K562 (cell line): ENCODE results near the gene SOBP. TPM values are rescaled to one million over a fixed set of nuclear protein-coding genes. Genes with fewer than 3 reads are reported as not detected.

ENCODE experiments used
- AFF4 ChIP-seq: sonication (generic); formaldehyde crosslinking; IDR thresholded peaks from 2 replicates; pipeline ENCODE4 v1.8.0; 2023; ENCODE audit warnings: mild to moderate bottlenecking, missing genetic modification reagents
- ATF1 ChIP-seq, 2 experiments: fragments of 450-650 bp in 1 of 2; IDR thresholded peaks; 2 replicates each; pipeline ENCODE4 v1.6.1; 2016; ENCODE audit warnings: missing compliant biosample characterization in 1 of 2, missing genetic modification characterization in 1 of 2
- CBX2 ChIP-seq: fragments of 200-600 bp; sonication (generic); IDR thresholded peaks from one replicate; pipeline ENCODE4 v1.6.1; 2012; ENCODE audit warnings: mild to moderate bottlenecking, low read length, inconsistent platforms; ENCODE audit not compliant: insufficient read depth, poor library complexity, severe bottlenecking
- CCAR2 ChIP-seq: fragments of 200-400 bp; formaldehyde crosslinking; IDR thresholded peaks from 2 replicates; pipeline ENCODE4 v1.6.1; 2017; ENCODE audit warnings: mild to moderate bottlenecking, low read depth, low read length
- CSDE1 ChIP-seq, 2 experiments: fragments of 450-650 bp; IDR thresholded peaks; 2 replicates each; pipeline ENCODE4 v1.6.1; 2016; ENCODE audit warnings: mild to moderate bottlenecking in 1 of 2
- CXXC5 ChIP-seq: fragments of 250-450 bp; sonication (Bioruptor Pico); IDR thresholded peaks from 2 replicates; pipeline ENCODE4 v1.8.0; 2022; ENCODE audit warnings: inconsistent platforms, mild to moderate bottlenecking, moderate library complexity
- ELF2 ChIP-seq: fragments of 250-450 bp; sonication (Bioruptor Pico); IDR thresholded peaks from 2 replicates; pipeline ENCODE4 v1.5.0; 2021; ENCODE audit warnings: mild to moderate bottlenecking
- ESRRA ChIP-seq: fragments of 450-650 bp; IDR thresholded peaks from 2 replicates; pipeline ENCODE4 v1.6.1; 2014; ENCODE audit warnings: low read depth, mild to moderate bottlenecking, moderate library complexity, borderline replicate concordance
- HDAC6 ChIP-seq: IDR thresholded peaks from 2 replicates; pipeline ENCODE4 v1.6.1; 2012; ENCODE audit warnings: low read depth, mild to moderate bottlenecking, control low read depth, inconsistent platforms, low read length, moderate library complexity
- ILK ChIP-seq: fragments of 450-650 bp; IDR thresholded peaks from 2 replicates; pipeline ENCODE4 v1.6.1; 2016; ENCODE audit warnings: missing genetic modification characterization, low read depth, mild to moderate bottlenecking, missing compliant biosample characterization, moderate library complexity, borderline replicate concordance
- JUND ChIP-seq, 2 experiments: IDR thresholded peaks; 2 replicates in 1 of 2; 3 replicates in 1 of 2; pipeline ENCODE4 v1.6.1; 2011; ENCODE audit warnings: borderline replicate concordance in 2 of 2, low read depth in 2 of 2, low read length in 2 of 2, improper control_type of control experiment in 1 of 2, missing biosample characterization in 1 of 2, missing genetic modification characterization in 1 of 2, missing genetic modification reagents in 1 of 2
- NRF1 ChIP-seq, 2 experiments: fragments of 450-650 bp; IDR thresholded peaks in 1 of 2; conservative IDR thresholded peaks in 1 of 2; 2 replicates each; pipeline ENCODE4 v1.6.1; 2014; ENCODE audit warnings: mild to moderate bottlenecking in 2 of 2
- RAD21 ChIP-seq, 2 experiments: fragments of 250-450 bp in 1 of 2; fragments of 450-650 bp in 1 of 2; sonication (Bioruptor Pico) in 1 of 2; formaldehyde crosslinking in 1 of 2; IDR thresholded peaks in 1 of 2; conservative IDR thresholded peaks in 1 of 2; 2 replicates each; pipeline versions ENCODE4 v1.4.0 to v1.8.0; 2020 to 2022; ENCODE audit warnings: mild to moderate bottlenecking in 2 of 2, moderate library complexity in 1 of 2
- RBFOX2 ChIP-seq: fragments of 200-400 bp; formaldehyde crosslinking; IDR thresholded peaks from 2 replicates; pipeline ENCODE4 v1.6.1; 2017; ENCODE audit warnings: low read depth, mild to moderate bottlenecking, low read length, moderate library complexity
- SOX6 ChIP-seq: fragments of 450-650 bp; IDR thresholded peaks from 2 replicates; pipeline ENCODE4 v1.6.1; 2014; ENCODE audit warnings: mild to moderate bottlenecking
- TEAD4 ChIP-seq, 2 experiments: sonication (generic) in 1 of 2; formaldehyde crosslinking in 1 of 2; IDR thresholded peaks; 2 replicates each; pipeline versions ENCODE4 v1.6.1 to v1.8.0; 2012 to 2022; ENCODE audit warnings: borderline replicate concordance in 1 of 2, inconsistent platforms in 1 of 2, low read length in 1 of 2, mild to moderate bottlenecking in 1 of 2, missing genetic modification reagents in 1 of 2
- YBX1 ChIP-seq: fragments of 450-650 bp; IDR thresholded peaks from 2 replicates; pipeline ENCODE4 v1.7.1; 2016; ENCODE audit warnings: mild to moderate bottlenecking
- ZMIZ1 ChIP-seq, 2 experiments: fragments of 150-350 bp in 1 of 2; IDR thresholded peaks; 2 replicates each; pipeline ENCODE4 v1.6.1; 2012 to 2016; ENCODE audit warnings: low read depth in 2 of 2, low read length in 2 of 2, mild to moderate bottlenecking in 1 of 2, moderate library complexity in 1 of 2
- ZNF551 ChIP-seq: fragments of 250-450 bp; sonication (Bioruptor Pico); IDR thresholded peaks from 2 replicates; pipeline ENCODE4 v1.5.0; 2021; ENCODE audit warnings: mild to moderate bottlenecking, moderate library complexity
- polyA plus RNA-seq, 8 experiments: library from polyadenylated mRNA; depleted of rRNA in 4 of 8; stranded (reverse) in 5 of 8; unstranded in 3 of 8; fragments of >200 nt; fragmentation: Nextera tagmentation in 2 of 8; fragmentation: Illumina TruSeq in 1 of 8; extraction: Ambion mirVana in 2 of 8; extraction: Trizol in 1 of 8; gene quantifications; 2 replicates each; pipeline versions ENCODE4 v1.2.1 to v1.2.3, GENCODE V29; 2011 to 2014; ENCODE audit warnings: inconsistent platforms in 1 of 8, missing spikeins in 1 of 8
- total RNA-seq, 7 experiments: library from RNA; depleted of rRNA in 6 of 7; stranded (reverse); fragments of >200 nt in 6 of 7; fragmentation: Illumina TruSeq in 2 of 7; extraction: Trizol in 2 of 7; gene quantifications; 2 replicates each; pipeline versions ENCODE4 v1.2.1 to v1.2.3, GENCODE V29; 2011 to 2021; ENCODE audit warnings: low replicate concordance in 1 of 7

Gene SOBP
- total and polyA plus RNA-seq, 9 of the 15 experiments (the other 6 are each of a cell fraction or from before 2014, with no cell fraction given) = 0.16 TPM; not detected in 8

DNA sequence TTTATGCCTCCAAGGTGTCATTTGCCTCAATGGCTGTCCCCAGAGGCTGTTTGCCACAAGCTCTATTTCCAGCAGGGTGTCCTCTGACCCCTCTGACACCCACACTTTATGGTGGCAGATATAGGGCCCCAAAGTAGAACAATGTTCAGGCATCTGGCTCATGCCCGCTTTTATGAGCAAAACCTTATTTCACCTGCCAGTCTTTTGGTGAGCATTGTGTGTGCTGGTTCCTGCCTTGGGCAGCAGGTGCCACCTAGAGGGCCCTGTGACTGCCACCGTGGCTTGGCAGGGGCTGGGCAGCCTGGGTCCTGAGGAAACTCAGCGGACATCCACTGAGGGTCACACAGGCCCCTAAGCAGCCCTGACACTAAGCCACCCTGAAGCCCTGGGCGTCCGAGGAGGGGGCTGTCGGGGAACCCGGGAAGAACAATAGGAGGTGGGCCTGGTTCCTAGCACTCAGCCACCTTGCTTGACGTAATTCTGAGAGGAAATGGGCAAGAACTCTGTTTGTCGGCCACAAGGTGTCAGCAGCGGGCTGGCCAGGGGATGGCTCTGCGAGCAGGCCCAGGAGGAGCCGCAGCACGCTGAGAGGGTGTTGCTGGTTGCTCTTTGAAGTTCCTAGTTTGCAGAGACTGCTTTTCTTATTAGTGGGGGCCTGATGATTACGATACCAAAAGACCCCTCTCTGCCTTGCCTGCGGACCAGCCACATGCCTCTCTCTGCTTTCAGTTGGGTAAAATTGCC lies 185.2 kb downstream of the SOBP start (continued):
- TF ChIP-seq ESRRA (no peak), ILK (tag) (no peak), RBFOX2 (0 out of 2 replicates have a peak, but pooled peaks have one; percentile 22), NRF1 (conservative IDR thresholded peaks at IDR 0.05 in 1 of 2, IDR thresholded peaks at IDR 0.05 in 1 of 2) (peak in 1 of 2 experiments; percentile 37; a peak in 1 of 4 replicates), CSDE1 (IDR thresholded peaks at IDR 0.05) (no peak), ELF2 (CRISPR knock-in tag) (no peak), TEAD4 (IDR thresholded peaks at IDR 0.05; ENCODE audit: low read length) (no peak), TEAD4 (CRISPR knock-in tag; IDR thresholded peaks at IDR 0.05; ENCODE audit: borderline replicate concordance) (no peak), SOX6 (peak; percentile 58), ATF1 (CRISPR knock-in tag; IDR thresholded peaks at IDR 0.05) (no peak), ATF1 (tag; IDR thresholded peaks at IDR 0.05) (peak; percentile 60), RAD21 (CRISPR knock-in tag; conservative IDR thresholded peaks at IDR 0.05 in 1 of 2, IDR thresholded peaks at IDR 0.05 in 1 of 2) (peak; percentile 79 to 91), AFF4 (no peak), CCAR2 (no peak), CXXC5 (no peak), ZMIZ1 (IDR thresholded peaks at IDR 0.05; ENCODE audit: low read depth in 2 of 2, low read length in 2 of 2) (peak in 1 of 2 experiments; percentile 41; a peak in 1 of 4 replicates), JUND (IDR thresholded peaks at IDR 0.05; ENCODE audit: borderline replicate concordance, low read depth, low read length) (peak; percentile 45; the same call in 1 of the 2 replicates), JUND (tag; IDR thresholded peaks at IDR 0.05; ENCODE audit: borderline replicate concordance, low read depth, low read length) (no peak; the same call in 2 of the 3 replicates), ZNF551 (CRISPR knock-in tag) (no peak), HDAC6 (no peak), CBX2 (no peak), YBX1 (no peak)
